HUES6 (cell line): ENCODE data around the gene SLC26A1.
"Not testable (repeated sequence)": the region's sequence is repeated elsewhere in the genome, so short reads cannot be mapped to it uniquely, and the experiment has no call there.

Source experiments
- H3K27ac ChIP-seq: 2 replicates; pipeline ENCODE4 v1.7.0; 2013; ENCODE audit warnings: low read depth, mild to moderate bottlenecking, low read length, inconsistent platforms
- H3K27me3 ChIP-seq: 2 replicates; pipeline ENCODE4 v1.6.1; 2013; ENCODE audit warnings: low read length; ENCODE audit not compliant: control insufficient read depth, insufficient read depth
- H3K36me3 ChIP-seq: 2 replicates; pipeline ENCODE4 v1.6.1; 2013; ENCODE audit warnings: low read length; ENCODE audit not compliant: control insufficient read depth, insufficient read depth
- H3K4me1 ChIP-seq: 2 replicates; pipeline ENCODE4 v1.6.1; 2013; ENCODE audit warnings: low read length; ENCODE audit not compliant: control insufficient read depth, insufficient read depth
- H3K4me3 ChIP-seq: 2 replicates; pipeline ENCODE4 v1.5.1; 2013; ENCODE audit warnings: low read depth, low read length
- H3K9ac ChIP-seq: one replicate; pipeline ENCODE4 v1.6.1; 2013; ENCODE audit warnings: mild to moderate bottlenecking, low read length
- H3K9me3 ChIP-seq: 2 replicates; pipeline ENCODE4 v1.6.1; 2013; ENCODE audit warnings: low read depth, low read length; ENCODE audit not compliant: control insufficient read depth, insufficient read depth

The SLC26A1 gene

GRCh38 chr4:986428-986878 lies 6.8 kb downstream of the SLC26A1 start:
- H3K4me3 ChIP-seq, result peak overlapping the region; percentile 65
- H3K9me3 ChIP-seq, result no peaks in the 10 kb centered on the region
- peaks cover 40% of the 10 kb centered on the region for H3K27me3 ChIP-seq
- H3K36me3 ChIP-seq, result no peaks in the 10 kb centered on the region
- H3K27ac ChIP-seq, result no peak overlapping the region
- H3K9ac ChIP-seq, result no peak overlapping the region
- peaks cover 11% of the 10 kb centered on the region; the same call in 1 of the 2 replicates for H3K4me1 ChIP-seq

- Histone ChIP-seq H3K27me3 (peaks cover 40% of the 10 kb centered on the region), H3K36me3 (no peaks in the 10 kb centered on the region), H3K27ac (no peak overlapping the region), H3K9me3 (no peaks in the 10 kb centered on the region), H3K9ac (no peak overlapping the region), H3K4me1 (peaks cover 11% of the 10 kb centered on the region; the same call in 1 of the 2 replicates), H3K4me3 (peak overlapping the region; percentile 45)
Observed at GRCh38 chr4:985123-985830, 7.9 kb downstream of the SLC26A1 start.

GRCh38 chr4:984336-985054 lies 8.7 kb downstream of the SLC26A1 start:
- H3K4me1 ChIP-seq, result peaks cover 16% of the 10 kb centered on the region; the same call in 1 of the 2 replicates
- peak overlapping the region; percentile 45 for H3K4me3 ChIP-seq
- H3K9me3 ChIP-seq, result no peaks in the 10 kb centered on the region
- peaks cover 43% of the 10 kb centered on the region for H3K27me3 ChIP-seq
- H3K9ac ChIP-seq, result no peak overlapping the region
- H3K36me3 ChIP-seq, result no peaks in the 10 kb centered on the region
- H3K27ac ChIP-seq, result no peak overlapping the region

- Histone ChIP-seq H3K4me1 (peaks cover 22% of the 10 kb centered on the region; the same call in 1 of the 2 replicates), H3K27me3 (peaks cover 34% of the 10 kb centered on the region), H3K4me3 (no peak overlapping the region), H3K9ac (no peak overlapping the region), H3K9me3 (no peaks in the 10 kb centered on the region), H3K36me3 (no peaks in the 10 kb centered on the region), H3K27ac (no peak overlapping the region)
Observed at GRCh38 chr4:982814-983213, 10.4 kb downstream of the SLC26A1 start.

GRCh38 chr4:982291-982690 lies 10.9 kb downstream of the SLC26A1 start:
- H3K27ac ChIP-seq, result no peak overlapping the region
- H3K36me3 ChIP-seq, result no peaks in the 10 kb centered on the region
- H3K4me3 ChIP-seq, result no peak overlapping the region
- no peaks in the 10 kb centered on the region for H3K9me3 ChIP-seq
- peaks cover 29% of the 10 kb centered on the region for H3K27me3 ChIP-seq
- peaks cover 22% of the 10 kb centered on the region; the same call in 1 of the 2 replicates for H3K4me1 ChIP-seq
- no peak overlapping the region for H3K9ac ChIP-seq

- H3K9ac ChIP-seq, result no peak overlapping the region
- no peak overlapping the region for H3K4me3 ChIP-seq
- H3K4me1 ChIP-seq, result peaks cover 11% of the 10 kb centered on the region; the same call in 1 of the 2 replicates
- H3K27me3 ChIP-seq, result peaks cover 14% of the 10 kb centered on the region
- no peaks in the 10 kb centered on the region for H3K36me3 ChIP-seq
- H3K9me3 ChIP-seq, result peaks cover 5% of the 10 kb centered on the region
- no peak overlapping the region for H3K27ac ChIP-seq
Observed at GRCh38 chr4:978957-979701, 14.1 kb downstream of the SLC26A1 start.

- Histone ChIP-seq H3K4me1 (peaks cover 19% of the 10 kb centered on the region; the same call in 1 of the 2 replicates), H3K27me3 (peaks cover 40% of the 10 kb centered on the region)
- H3K9me3 ChIP-seq, H3K27ac ChIP-seq, H3K36me3 ChIP-seq, H3K4me3 ChIP-seq, H3K9ac ChIP-seq: not testable (repeated sequence)
Observed at GRCh38 chr4:976016-976415, 17.2 kb downstream of the SLC26A1 start.

GRCh38 chr4:974668-975067 lies 18.5 kb downstream of the SLC26A1 start:
- no peaks in the 10 kb centered on the region for H3K36me3 ChIP-seq

GRCh38 chr4:973431-974397 lies 19.5 kb downstream of the SLC26A1 start, which contains the start of gene DGKQ:
Gene DGKQ (minus strand): TSS chr4:973569. CDS start chr4:973482, 87 bp downstream.
- Histone ChIP-seq H3K4me1 (peaks cover 23% of the 10 kb centered on the region; the same call in 1 of the 2 replicates), H3K27me3 (peaks cover 53% of the 10 kb centered on the region), H3K4me3 (peak within 1 kb of the TSS; percentile 87), H3K27ac (no peak within 1 kb of the TSS), H3K9me3 (peaks cover 5% of the 10 kb centered on the region), H3K36me3 (no peaks in the 10 kb centered on the region), H3K9ac (peak within 1 kb of the TSS; percentile 53)

More at GRCh38 chr4:974668-975067, 18.5 kb downstream of the SLC26A1 start:
- H3K27ac ChIP-seq, result no peak overlapping the region
- H3K4me1 ChIP-seq, result peaks cover 26% of the 10 kb centered on the region; the same call in 1 of the 2 replicates
- H3K9me3 ChIP-seq, result peaks cover 5% of the 10 kb centered on the region
- no peak overlapping the region for H3K4me3 ChIP-seq
- no peak overlapping the region for H3K9ac ChIP-seq
- peaks cover 46% of the 10 kb centered on the region for H3K27me3 ChIP-seq
